ENCODE data around the gene BRWD1.

- TF ChIP-seq CTCF (conservative IDR thresholded peaks at IDR 0.05; ENCODE audit: low read depth in 2 of 2) (no peak), POLR2AphosphoS5 (IDR thresholded peaks at IDR 0.05; ENCODE audit: low read depth) (no peak)
These were observed 4.9 kb upstream of the BRWD1 start for GRCh38 chr21:39318091-39318959.

Measured in GM23338 (cell line).